CD4-positive, alpha-beta T cell (primary cell): ENCODE measurements around the gene PASK. TPM values are rescaled to one million over a fixed set of nuclear protein-coding genes. Genes with fewer than 3 reads are reported as not detected.

Experiments
- ATAC-seq: fragments of 200-7000 bp; cut with Tn5 transposase; one replicate; pipeline ENCODE4 v1.10.0; 2022; ENCODE audit warnings: mild to moderate bottlenecking; ENCODE audit not compliant: poor library complexity
- CTCF ChIA-PET: fragments of 350-600 bp; sonication (Branson Sonifier 250); formaldehyde crosslinking; loops from one replicate; lab custom pipeline; 2021; ENCODE audit warnings: antibody characterized with exemption, inconsistent platforms; lab: Charles Lee
- POLR2A ChIA-PET: fragments of 350-600 bp; sonication (Branson Sonifier 250); formaldehyde crosslinking; loops from one replicate; lab custom pipeline; 2021; ENCODE audit warnings: antibody characterized with exemption, inconsistent platforms; lab: Charles Lee
- DNase-seq, 14 experiments: peaks; one replicate each; pipeline ENCODE4 v3.0.0-alpha.2; 2013 to 2020; ENCODE audit warnings: mixed read lengths in 2 of 14
- H3K27ac ChIP-seq, 2 donors: one replicate each; pipeline versions ENCODE4 v1.5.1 to v1.7.0; 2013; ENCODE audit warnings: low read length in 2 of 2, low read depth in 1 of 2, mild to moderate bottlenecking in 1 of 2
- H3K27me3 ChIP-seq, 2 experiments: 1 replicate in 1 of 2; 2 replicates in 1 of 2; pipeline versions ENCODE4 v1.6.1 to v1.7.0; 2013; ENCODE audit warnings: low read length in 2 of 2, control low read depth in 1 of 2, mild to moderate bottlenecking in 1 of 2, moderate library complexity in 1 of 2; ENCODE audit not compliant: insufficient read depth in 2 of 2, control insufficient read depth in 1 of 2
- H3K36me3 ChIP-seq: one replicate; pipeline ENCODE4 v1.6.1; 2013; ENCODE audit warnings: low read length, control low read depth; ENCODE audit not compliant: insufficient read depth
- H3K4me1 ChIP-seq: one replicate; pipeline ENCODE4 v1.6.1; 2013; ENCODE audit warnings: low read length, control low read depth; ENCODE audit not compliant: insufficient read depth
- H3K4me3 ChIP-seq: one replicate; pipeline ENCODE4 v1.5.1; 2013; ENCODE audit warnings: mild to moderate bottlenecking, low read length, moderate library complexity
- H3K9me3 ChIP-seq, 2 experiments: 1 replicate in 1 of 2; 2 replicates in 1 of 2; pipeline versions ENCODE4 v1.6.1 to v1.7.0; 2013; ENCODE audit warnings: low read length in 2 of 2, mild to moderate bottlenecking in 2 of 2, control low read depth in 1 of 2, moderate library complexity in 1 of 2; ENCODE audit not compliant: control insufficient read depth in 1 of 2, insufficient read depth in 1 of 2
- H3K27ac Mint-ChIP-seq: one replicate; pipeline ENCODE4 v1.8.0; 2020; ENCODE audit warnings: mixed read lengths
- H3K27me3 Mint-ChIP-seq: one replicate; pipeline ENCODE4 v1.8.0; 2021; ENCODE audit warnings: mixed read lengths
- H3K36me3 Mint-ChIP-seq: one replicate; pipeline ENCODE4 v1.8.0; 2021; ENCODE audit warnings: low read depth, mixed read lengths
- H3K4me1 Mint-ChIP-seq: one replicate; pipeline ENCODE4 v1.8.0; 2021; ENCODE audit warnings: low read depth, mixed read lengths
- H3K4me3 Mint-ChIP-seq: one replicate; pipeline ENCODE4 v1.8.0; 2020; ENCODE audit warnings: mild to moderate bottlenecking, mixed read lengths
- H3K9me3 Mint-ChIP-seq: one replicate; pipeline ENCODE4 v1.8.0; 2020; ENCODE audit warnings: mixed read lengths
- CTCF ChIP-seq: fragments of 200-600 bp; IDR thresholded peaks from one replicate; pipeline ENCODE4 v1.8.0; 2022; ENCODE audit warnings: antibody characterized with exemption, mild to moderate bottlenecking
- intact Hi-C, 2 experiments: fragments of 100-400 bp; cut with DNase I in 1 of 2; cut with micrococcal nuclease in 1 of 2; formaldehyde crosslinking; loops; one replicate each; pipeline versions ENCODE4 v1.15.1 to v1.9.0; 2023 to 2025; cut with DNase I, micrococcal nuclease
- total RNA-seq, 174 experiments: library from RNA in 2 of 174; stranded (reverse) in 2 of 174; gene quantifications; one replicate each; pipeline ENCODE4 v1.2.3 and lab custom pipeline; 2021 to 2026

Gene PASK
- total RNA-seq, 2 experiments from 2014 or later, result 78.0 to 87.9 TPM

GRCh38 chr2:241139531-241140444 lies 9.5 kb downstream of the PASK start:
- TF ChIP-seq CTCF, result no peak
- CTCF ChIA-PET, result no interaction called here
- no peaks in the 10 kb centered on the region for H3K9me3 ChIP-seq
- Mint-ChIP-seq H3K9me3 (no peaks in the 10 kb centered on the region), H3K27ac (no peak overlapping the region), H3K4me3 (no peak overlapping the region), H3K4me1 (no peaks in the 10 kb centered on the region), H3K36me3 (peaks cover 58% of the 10 kb centered on the region), H3K27me3 (no peaks in the 10 kb centered on the region)
- H3K27me3 ChIP-seq, result no peaks in the 10 kb centered on the region
- peaks cover 62% of the 10 kb centered on the region for H3K36me3 ChIP-seq
- H3K4me1 ChIP-seq, result no peaks in the 10 kb centered on the region
- ATAC-seq, result no peak
- intact Hi-C loops, result no loop called here
- no peak for DNase-seq
- H3K27ac ChIP-seq, result no peak overlapping the region
- POLR2A ChIA-PET, result no interaction called here
- no peak overlapping the region for H3K4me3 ChIP-seq

- H3K27me3 ChIP-seq, result no peaks in the 10 kb centered on the region
- no peak for ATAC-seq
- TF ChIP-seq CTCF, result no peak
- ChIA-PET POLR2A (no interaction called here), CTCF (no interaction called here)
- Mint-ChIP-seq H3K4me1 (no peaks in the 10 kb centered on the region), H3K27me3 (no peaks in the 10 kb centered on the region), H3K27ac (no peak overlapping the region), H3K9me3 (no peaks in the 10 kb centered on the region), H3K36me3 (peaks cover 63% of the 10 kb centered on the region), H3K4me3 (no peak overlapping the region)
- no peaks in the 10 kb centered on the region for H3K9me3 ChIP-seq
- intact Hi-C loops, result no loop called here
- H3K4me3 ChIP-seq, result no peak overlapping the region
- no peaks in the 10 kb centered on the region for H3K4me1 ChIP-seq
- no peak for DNase-seq
- peaks cover 67% of the 10 kb centered on the region for H3K36me3 ChIP-seq
- H3K27ac ChIP-seq, result no peak overlapping the region
These were observed 10.8 kb downstream of the PASK start for GRCh38 chr2:241138471-241138870.

GRCh38 chr2:241137276-241138190 lies 11.7 kb downstream of the PASK start:
- DNase-seq (no peak), ATAC-seq (no peak)
- Mint-ChIP-seq H3K9me3 (no peaks in the 10 kb centered on the region), H3K27me3 (no peaks in the 10 kb centered on the region), H3K4me3 (no peak overlapping the region), H3K4me1 (no peaks in the 10 kb centered on the region), H3K27ac (no peak overlapping the region), H3K36me3 (peaks cover 72% of the 10 kb centered on the region)
- H3K27me3 ChIP-seq, result no peaks in the 10 kb centered on the region
- H3K36me3 ChIP-seq, result peaks cover 69% of the 10 kb centered on the region
- ChIA-PET POLR2A (interaction anchor here (0.5 to 1.5 kb wide), 2 partner anchors 29 to 181 kb away, joined by 3 read pairs; no protein-coding TSS in a partner anchor), CTCF (no interaction called here)
- H3K27ac ChIP-seq, result no peak overlapping the region
- no peak for TF ChIP-seq CTCF
- H3K4me3 ChIP-seq, result no peak overlapping the region
- H3K4me1 ChIP-seq, result no peaks in the 10 kb centered on the region
- intact Hi-C loops, result no loop called here
- H3K9me3 ChIP-seq, result no peaks in the 10 kb centered on the region
